ENCODE measurements around the gene ZNF780A. TPM values are rescaled to one million over a fixed set of nuclear protein-coding genes. Genes with fewer than 3 reads are reported as not detected.

Gene ZNF780A
- total and polyA plus RNA-seq, 2 of the 8 experiments (the other 6 are each of a cell fraction or from before 2014, with no cell fraction given): 3.5 to 12.0 TPM

DNA sequence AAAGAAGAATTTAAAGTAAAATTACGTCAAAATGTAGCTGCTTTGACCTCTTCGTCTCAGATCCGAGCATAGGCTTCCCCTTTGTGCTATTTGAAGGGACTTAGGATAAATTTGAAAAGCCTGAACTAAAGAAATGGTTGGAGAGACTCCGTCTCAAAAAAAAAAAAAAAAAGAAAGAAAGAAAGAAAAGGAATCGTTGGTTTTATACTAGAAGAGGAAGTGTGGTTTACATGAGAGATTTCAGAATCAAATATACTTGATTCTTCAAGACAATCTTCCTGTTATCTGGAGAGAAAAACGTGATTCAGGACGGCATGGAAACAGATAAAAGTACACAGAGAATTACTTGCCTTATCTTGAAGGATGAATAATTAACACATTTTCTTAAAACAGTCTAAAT, 34.2 kb downstream of the ZNF780A start:
- Histone ChIP-seq H2AK5ac (ENCODE audit: low read depth, low read length) (no peak overlapping the region), H4K5ac (ENCODE audit: insufficient read length, low read depth, low read length) (no peak overlapping the region), H4K8ac (ENCODE audit: extremely low read depth, insufficient read depth, low read length) (no peak overlapping the region), H4K91ac (replicated peaks; ENCODE audit: insufficient read length, low read length) (no peak overlapping the region), H3K23ac (ENCODE audit: insufficient read length) (no peak overlapping the region), H3K4me1 (replicated peaks in 1 of 4; ENCODE audit: control insufficient read depth in 3 of 4, insufficient read depth in 4 of 4, low read length in 3 of 4) (peaks cover 0 to 6% (median 0%) of the 10 kb centered on the region in 4 experiments; a peak in 1 of 7 replicates), H2BK15ac (ENCODE audit: low read length) (no peak overlapping the region), H3K36me3 (ENCODE audit: control insufficient read depth in 2 of 4, insufficient read depth in 4 of 4, low read length in 3 of 4) (no peaks in the 10 kb centered on the region), H2BK120ac (replicated peaks; ENCODE audit: low read depth, low read length) (no peak overlapping the region), H3K23me2 (ENCODE audit: low read depth, low read length) (peaks cover 7% of the 10 kb centered on the region), H3K4ac (replicated peaks; ENCODE audit: insufficient read length, low read depth, low read length) (no peak overlapping the region), H3K27me3 (replicated peaks in 1 of 4; ENCODE audit: control insufficient read depth in 3 of 4, extremely low read depth in 1 of 4, insufficient read depth in 3 of 4, low read length in 3 of 4) (no peaks in the 10 kb centered on the region), H2AFZ (ENCODE audit: low read length) (peak overlapping the region; percentile 88), H2BK12ac (ENCODE audit: low read depth, low read length) (no peak overlapping the region), H3K27ac (ENCODE audit: low read depth, low read length) (no peak overlapping the region), H3K4me3 (ENCODE audit: extremely low read depth in 1 of 4, insufficient read depth in 2 of 4, low read depth in 3 of 4, low read length in 4 of 4) (peak overlapping the region; percentile 89 to 96 (median 94)), H2BK5ac (ENCODE audit: low read depth, low read length) (no peak overlapping the region), H3K79me2 (ENCODE audit: control insufficient read depth in 1 of 2, insufficient read depth in 2 of 2, low read length in 2 of 2) (peaks cover 0 to 41% of the 10 kb centered on the region in 2 experiments; a peak in 2 of 4 replicates), H3K9me3 (ENCODE audit: insufficient read depth in 2 of 2, low read depth in 1 of 2, low read length in 1 of 2) (peaks cover 2 to 9% of the 10 kb centered on the region in 2 experiments; a peak in 2 of 4 replicates), H3K14ac (ENCODE audit: insufficient read length) (no peak overlapping the region), H3K18ac (ENCODE audit: extremely low read depth, low read length) (no peak overlapping the region), H3K56ac (replicated peaks; ENCODE audit: insufficient read length, low read depth, low read length) (no peak overlapping the region), H3K4me2 (ENCODE audit: insufficient read depth in 1 of 2, low read depth in 2 of 2, low read length in 2 of 2) (peak overlapping the region; percentile 83 to 97), H3K79me1 (ENCODE audit: low read depth, low read length) (no peaks in the 10 kb centered on the region; the same call in 1 of the 2 replicates), H2BK20ac (ENCODE audit: low read length) (no peak overlapping the region), H4K20me1 (replicated peaks in 1 of 2; ENCODE audit: control insufficient read depth in 1 of 2, insufficient read depth in 2 of 2, low read length in 2 of 2) (no peaks in the 10 kb centered on the region), H3K9ac (replicated peaks in 1 of 4; ENCODE audit: extremely low read depth in 1 of 4, low read depth in 3 of 4, low read length in 3 of 4) (no peak overlapping the region; a peak in 2 of 7 replicates)
- DNase-seq (ENCODE audit: low read depth in 1 of 2, low spot score in 2 of 2): no peak
- WGBS, 2 experiments (ENCODE audit: extremely low coverage in 1 of 2, insufficient coverage in 1 of 2, insufficient read length in 1 of 2, insufficient replicate concordance in 2 of 2, low coverage in 1 of 2, low lambda C conversion rate in 2 of 2, missing lambda C conversion rate in 1 of 2): 29% methylated on average over 6 of the region's 7 CpGs; no CpG with 5 or more reads in 1 of the 2 experiments
- POLR2A ChIA-PET (ENCODE audit: partially characterized antibody): interaction anchor here (1.5 to 2.9 kb wide), 3 partner anchors 10 to 34 kb away, joined by 4 to 8 read pairs (median 8); partner anchors contain the start of gene ZNF780A
- CTCF ChIA-PET (ENCODE audit: partially characterized antibody): no interaction called here
- FAIRE-seq: no peak
- no peak for TF ChIP-seq GTF2F1 (IDR thresholded peaks at IDR 0.05; ENCODE audit: borderline replicate concordance, low read depth, low read length)
- TF ChIP-seq SUZ12 (IDR thresholded peaks at IDR 0.05; ENCODE audit: low read length): no peak
- no peak for TF ChIP-seq SIRT6 (IDR thresholded peaks at IDR 0.05; ENCODE audit: low read length)
- TF ChIP-seq SRF (IDR thresholded peaks at IDR 0.05; ENCODE audit: low read depth, low read length): no peak
- TF ChIP-seq EGR1 (IDR thresholded peaks at IDR 0.05; ENCODE audit: borderline replicate concordance, low read depth, low read length): no peak
- no peak for TF ChIP-seq PHF8 (conservative IDR thresholded peaks at IDR 0.05; ENCODE audit: low read depth, low read length)
- TF ChIP-seq BCL11A (IDR thresholded peaks at IDR 0.05; ENCODE audit: low read depth in 2 of 2, low read length in 2 of 2): no peak
- TF ChIP-seq ZNF274 (IDR thresholded peaks at IDR 0.05; ENCODE audit: borderline replicate concordance, extremely low read depth, low read length): no peak

All from H1 (cell line).